H9 (cell line): ENCODE data around the gene FTO. TPM values are rescaled to one million over a fixed set of nuclear protein-coding genes. Genes with fewer than 3 reads are reported as not detected.

Experiments used
- DNase-seq: peaks from one replicate; pipeline ENCODE4 v3.0.0-alpha.2; 2017
- H2AFZ ChIP-seq: one replicate; pipeline ENCODE4 v1.6.1; 2013; ENCODE audit warnings: mild to moderate bottlenecking, low read length, control low read depth, moderate library complexity
- H2AK5ac ChIP-seq: 2 replicates; pipeline ENCODE4 v1.6.1; 2013; ENCODE audit warnings: low read length, control low read depth, mixed read lengths; ENCODE audit not compliant: insufficient read length
- H2BK120ac ChIP-seq: one replicate; pipeline ENCODE4 v1.6.1; 2013; ENCODE audit warnings: low read depth, mild to moderate bottlenecking, low read length, control low read depth, inconsistent platforms; ENCODE audit not compliant: poor library complexity, severe bottlenecking
- H2BK12ac ChIP-seq: 2 replicates; pipeline ENCODE4 v1.6.1; 2013; ENCODE audit warnings: low read length, control low read depth, mixed read lengths, low read depth; ENCODE audit not compliant: insufficient read length
- H2BK15ac ChIP-seq: 2 replicates; pipeline ENCODE4 v1.6.1; 2013; ENCODE audit warnings: low read depth, low read length, control low read depth
- H2BK20ac ChIP-seq: one replicate; pipeline ENCODE4 v1.6.1; 2013; ENCODE audit warnings: low read depth, mild to moderate bottlenecking, low read length, control low read depth, inconsistent platforms; ENCODE audit not compliant: poor library complexity, severe bottlenecking
- H2BK5ac ChIP-seq: 2 replicates; pipeline ENCODE4 v1.6.1; 2013; ENCODE audit warnings: low read length, control low read depth, mixed read lengths; ENCODE audit not compliant: insufficient read length
- H3K14ac ChIP-seq: 2 replicates; pipeline ENCODE4 v1.6.1; 2013; ENCODE audit warnings: low read length, control low read depth; ENCODE audit not compliant: insufficient read depth
- H3K18ac ChIP-seq: 2 replicates; pipeline ENCODE4 v1.6.1; 2013; ENCODE audit warnings: low read depth, mild to moderate bottlenecking, mixed read lengths, low read length, control low read depth; ENCODE audit not compliant: insufficient read length
- H3K23ac ChIP-seq: 2 replicates; pipeline ENCODE4 v1.6.1; 2013; ENCODE audit warnings: low read length, control low read depth, mixed read lengths, low read depth; ENCODE audit not compliant: insufficient read length
- H3K23me2 ChIP-seq: 2 replicates; pipeline ENCODE4 v1.6.1; 2013; ENCODE audit warnings: low read depth, mild to moderate bottlenecking, mixed read lengths, low read length, control low read depth; ENCODE audit not compliant: insufficient read length, poor library complexity, severe bottlenecking
- H3K27ac ChIP-seq: 2 replicates; pipeline ENCODE4 v1.5.1; 2013; ENCODE audit warnings: low read length, control low read depth, mixed read lengths, low read depth; ENCODE audit not compliant: insufficient read length
- H3K27me3 ChIP-seq: 2 replicates; pipeline ENCODE4 v1.6.1; 2013; ENCODE audit warnings: low read length, control low read depth, inconsistent platforms; ENCODE audit not compliant: insufficient read depth
- H3K4ac ChIP-seq: 2 replicates; pipeline ENCODE4 v1.6.1; 2013; ENCODE audit warnings: low read depth, mild to moderate bottlenecking, control low read depth, inconsistent platforms, low read length, moderate library complexity
- H3K4me1 ChIP-seq: 2 replicates; pipeline ENCODE4 v1.6.1; 2013; ENCODE audit warnings: low read length, control low read depth, inconsistent platforms; ENCODE audit not compliant: insufficient read depth
- H3K4me2 ChIP-seq: 2 replicates; pipeline ENCODE4 v1.6.1; 2013; ENCODE audit warnings: low read length, control low read depth, mixed read lengths; ENCODE audit not compliant: insufficient read length, insufficient read depth
- H3K56ac ChIP-seq: 2 replicates; pipeline ENCODE4 v1.6.1; 2013; ENCODE audit warnings: low read depth, mild to moderate bottlenecking, mixed read lengths, low read length, control low read depth; ENCODE audit not compliant: insufficient read length
- H3K79me1 ChIP-seq: 2 replicates; pipeline ENCODE4 v1.6.1; 2013; ENCODE audit warnings: low read depth, mild to moderate bottlenecking, moderate library complexity, low read length, control low read depth, inconsistent platforms; ENCODE audit not compliant: insufficient read depth, poor library complexity, severe bottlenecking
- H3K79me2 ChIP-seq: 2 replicates; pipeline ENCODE4 v1.6.1; 2013; ENCODE audit warnings: low read length, control low read depth, inconsistent platforms; ENCODE audit not compliant: insufficient read depth
- H3K9ac ChIP-seq: 2 replicates; pipeline ENCODE4 v1.6.1; 2013; ENCODE audit warnings: low read length, control low read depth, mixed read lengths; ENCODE audit not compliant: insufficient read length; ENCODE audit errors: extremely low read depth
- H3K9me3 ChIP-seq: one replicate; pipeline ENCODE4 v1.6.1; 2013; ENCODE audit warnings: low read depth, low read length, inconsistent platforms; ENCODE audit not compliant: control insufficient read depth
- H3T11ph ChIP-seq: one replicate; pipeline ENCODE4 v1.6.1; 2013; ENCODE audit warnings: mild to moderate bottlenecking, low read length, control low read depth, inconsistent platforms
- H4K20me1 ChIP-seq: one replicate; pipeline ENCODE4 v1.6.1; 2013; ENCODE audit not compliant: control insufficient read depth, insufficient read length, insufficient read depth
- H4K5ac ChIP-seq: 2 replicates; pipeline ENCODE4 v1.6.1; 2013; ENCODE audit warnings: low read depth, mild to moderate bottlenecking, mixed read lengths, low read length, control low read depth; ENCODE audit not compliant: insufficient read length
- H4K8ac ChIP-seq: replicated peaks from 2 replicates; pipeline ENCODE4 v1.6.1; 2013; ENCODE audit warnings: low read length, control low read depth, mixed read lengths, low read depth; ENCODE audit not compliant: insufficient read length
- H4K91ac ChIP-seq: 2 replicates; pipeline ENCODE4 v1.6.1; 2013; ENCODE audit warnings: low read depth, mild to moderate bottlenecking, moderate library complexity, mixed read lengths, low read length, control low read depth; ENCODE audit not compliant: insufficient read length
- H3K27ac Mint-ChIP-seq, 3 experiments: 2 replicates in 2 of 3; 3 replicates in 1 of 3; pipeline ENCODE4 v1.8.0; 2020 to 2021; ENCODE audit warnings: mixed read lengths in 3 of 3, mild to moderate bottlenecking in 1 of 3, moderate library complexity in 1 of 3
- H3K27me3 Mint-ChIP-seq: 2 replicates; pipeline ENCODE4 v1.8.0; 2021; ENCODE audit warnings: low read depth, mild to moderate bottlenecking, moderate library complexity, mixed read lengths
- H3K36me3 Mint-ChIP-seq, 3 experiments: 2 replicates in 2 of 3; 3 replicates in 1 of 3; pipeline ENCODE4 v1.8.0; 2020 to 2021; ENCODE audit warnings: low read depth in 3 of 3, mixed read lengths in 3 of 3; ENCODE audit not compliant: insufficient read depth in 1 of 3
- H3K4me1 Mint-ChIP-seq, 2 experiments: 2 replicates each; pipeline ENCODE4 v1.8.0; 2020; ENCODE audit warnings: mixed read lengths in 2 of 2
- H3K4me3 Mint-ChIP-seq, 2 experiments: 2 replicates in 1 of 2; 3 replicates in 1 of 2; pipeline ENCODE4 v1.8.0; 2020 to 2021; ENCODE audit warnings: mild to moderate bottlenecking in 2 of 2, mixed read lengths in 2 of 2, moderate library complexity in 1 of 2
- H3K9me3 Mint-ChIP-seq, 2 experiments: 2 replicates in 1 of 2; 3 replicates in 1 of 2; pipeline ENCODE4 v1.8.0; 2020; ENCODE audit warnings: mild to moderate bottlenecking in 2 of 2, mixed read lengths in 2 of 2, moderate library complexity in 1 of 2
- WGBS: extraction: QIAGEN DNeasy Blood & Tissue Kit; methylation state at CpG from one replicate; pipeline ENCODE4 v1.1.7; 2013; ENCODE audit warnings: missing lambda C conversion rate, low lambda C conversion rate, mixed read lengths; ENCODE audit not compliant: insufficient read length; ENCODE audit errors: extremely low coverage; 5-methylcytosine and 5-hydroxymethylcytosine counted together
- total RNA-seq: library from RNA; stranded (reverse); gene quantifications from 2 replicates; pipeline ENCODE4 v1.2.1, GENCODE V29; 2021
- TF ChIP-seq, protein P1 (sequence below): fragments of 200-600 bp; sonication (generic); conservative IDR thresholded peaks from 3 replicates; pipeline ENCODE4 v1.8.0; 2021; ENCODE audit warnings: antibody characterized with exemption, mild to moderate bottlenecking

The FTO gene
- total RNA-seq, 1 experiment from 2014 or later: 67.9 TPM

DNA sequence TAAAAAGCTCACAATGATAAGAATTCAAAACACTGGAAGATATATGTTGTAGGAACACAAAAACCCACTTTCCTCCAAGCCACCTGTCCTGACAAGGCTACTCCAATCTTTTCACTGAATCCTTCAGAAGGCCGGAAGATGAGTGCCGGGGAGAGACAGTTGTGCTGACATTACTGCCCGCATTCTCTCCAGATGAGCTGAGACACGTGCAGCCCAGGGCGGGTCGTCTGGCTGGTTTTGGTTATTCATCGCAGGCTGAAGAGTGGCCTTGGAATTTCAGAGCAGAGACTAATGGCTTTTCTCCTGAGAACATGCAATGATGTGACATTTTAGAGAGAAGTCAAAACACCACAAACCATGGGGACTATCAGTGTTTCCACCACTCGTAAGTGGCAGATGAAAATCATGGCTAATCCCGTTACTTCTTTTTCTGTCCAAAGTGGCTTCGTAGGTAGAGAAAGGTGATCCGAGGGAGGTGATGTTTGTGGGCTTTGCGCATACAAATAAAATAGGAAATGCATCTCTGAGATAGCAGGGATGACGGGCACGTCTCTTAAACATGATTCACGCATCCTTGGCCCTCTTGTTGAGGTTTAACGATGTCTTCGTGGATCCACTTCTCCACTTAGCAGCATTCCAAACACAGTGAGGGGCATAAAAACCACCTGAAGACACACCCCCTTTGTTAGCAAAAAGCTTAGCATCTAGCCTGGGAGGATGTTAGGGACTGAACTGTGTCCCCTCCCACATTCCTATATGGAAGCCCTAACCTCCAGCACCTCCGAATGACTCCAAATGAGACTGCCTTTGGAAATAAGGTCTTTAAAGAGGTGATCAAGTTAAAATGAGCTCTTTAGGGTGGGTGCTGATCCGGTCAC lies 448.6 kb downstream of the FTO start:
- no peak overlapping the region for H3T11ph ChIP-seq
- no peak overlapping the region for H2BK12ac ChIP-seq
- H4K5ac ChIP-seq: no peak overlapping the region
- no peak overlapping the region for H4K8ac ChIP-seq
- no CpG with 5 or more reads among the region's 19 CpGs for WGBS
- H3K23ac ChIP-seq: no peak overlapping the region
- H2BK20ac ChIP-seq: no peak overlapping the region
- no peak overlapping the region for H3K14ac ChIP-seq
- no peak overlapping the region for H3K4me2 ChIP-seq
- H2BK15ac ChIP-seq: no peak overlapping the region
- Mint-ChIP-seq H3K27ac (no peak overlapping the region; a peak in 1 of 7 replicates), H3K36me3 (no peaks in the 10 kb centered on the region; a peak in 1 of 7 replicates), H3K4me3 (no peak overlapping the region), H3K4me1 (peaks cover 11 to 15% of the 10 kb centered on the region in 2 experiments), H3K9me3 (peaks cover 3 to 5% of the 10 kb centered on the region in 2 experiments; a peak in 3 of 5 replicates), H3K27me3 (peaks cover 9% of the 10 kb centered on the region)
- H4K91ac ChIP-seq: no peak overlapping the region
- H3K4me1 ChIP-seq: no peaks in the 10 kb centered on the region
- DNase-seq: no peak
- no peak overlapping the region for H2BK120ac ChIP-seq
- no peaks in the 10 kb centered on the region for H3K79me1 ChIP-seq
- no peak overlapping the region for H3K27ac ChIP-seq
- no peaks in the 10 kb centered on the region for H3K79me2 ChIP-seq
- no peaks in the 10 kb centered on the region for H3K27me3 ChIP-seq
- no peak overlapping the region for H3K56ac ChIP-seq
- no peak overlapping the region for H3K18ac ChIP-seq
- H3K4ac ChIP-seq: no peak overlapping the region
- H4K20me1 ChIP-seq: peaks cover 2% of the 10 kb centered on the region
- no peak overlapping the region for H2AFZ ChIP-seq
- TF ChIP-seq, protein P1, sequence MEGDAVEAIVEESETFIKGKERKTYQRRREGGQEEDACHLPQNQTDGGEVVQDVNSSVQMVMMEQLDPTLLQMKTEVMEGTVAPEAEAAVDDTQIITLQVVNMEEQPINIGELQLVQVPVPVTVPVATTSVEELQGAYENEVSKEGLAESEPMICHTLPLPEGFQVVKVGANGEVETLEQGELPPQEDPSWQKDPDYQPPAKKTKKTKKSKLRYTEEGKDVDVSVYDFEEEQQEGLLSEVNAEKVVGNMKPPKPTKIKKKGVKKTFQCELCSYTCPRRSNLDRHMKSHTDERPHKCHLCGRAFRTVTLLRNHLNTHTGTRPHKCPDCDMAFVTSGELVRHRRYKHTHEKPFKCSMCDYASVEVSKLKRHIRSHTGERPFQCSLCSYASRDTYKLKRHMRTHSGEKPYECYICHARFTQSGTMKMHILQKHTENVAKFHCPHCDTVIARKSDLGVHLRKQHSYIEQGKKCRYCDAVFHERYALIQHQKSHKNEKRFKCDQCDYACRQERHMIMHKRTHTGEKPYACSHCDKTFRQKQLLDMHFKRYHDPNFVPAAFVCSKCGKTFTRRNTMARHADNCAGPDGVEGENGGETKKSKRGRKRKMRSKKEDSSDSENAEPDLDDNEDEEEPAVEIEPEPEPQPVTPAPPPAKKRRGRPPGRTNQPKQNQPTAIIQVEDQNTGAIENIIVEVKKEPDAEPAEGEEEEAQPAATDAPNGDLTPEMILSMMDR: no peak
- no peaks in the 10 kb centered on the region for H3K9me3 ChIP-seq
- no peak overlapping the region for H3K9ac ChIP-seq
- no peak overlapping the region for H2BK5ac ChIP-seq
- H3K23me2 ChIP-seq: no peaks in the 10 kb centered on the region
- no peak overlapping the region for H2AK5ac ChIP-seq
